ENCODE measurements around the gene ADAM23.

The ADAM23 gene

GRCh38 chr2:206533977-206534376 is 90.6 kb downstream of the ADAM23 start:
- no peaks in the 10 kb centered on the region for H3K9me3 ChIP-seq (ENCODE audit: insufficient read depth, low read depth, low read length)
- no CpG with 5 or more reads among the region's 1 CpG for WGBS
- no peaks in the 10 kb centered on the region for H3K36me3 ChIP-seq (ENCODE audit: insufficient read depth, low read length)
- H3K4me1 ChIP-seq (ENCODE audit: insufficient read depth, low read length), result peaks cover 3% of the 10 kb centered on the region
- no peak overlapping the region for H3K27ac ChIP-seq (ENCODE audit: low read depth, low read length)
- no peaks in the 10 kb centered on the region for H3K27me3 ChIP-seq (ENCODE audit: insufficient read depth, low read length)
- no peak overlapping the region for H3K4me3 ChIP-seq (ENCODE audit: low read length)
- H3K9ac ChIP-seq (ENCODE audit: low read depth, low read length), result no peak overlapping the region

- WGBS, result 91% methylated on average over 3 of the region's 4 CpGs
- Histone ChIP-seq H3K4me3 (ENCODE audit: low read length) (no peak overlapping the region), H3K4me1 (ENCODE audit: insufficient read depth, low read length) (no peaks in the 10 kb centered on the region; the same call in 1 of the 2 replicates), H3K9ac (ENCODE audit: low read depth, low read length) (no peak overlapping the region), H3K27me3 (ENCODE audit: insufficient read depth, low read length) (no peaks in the 10 kb centered on the region), H3K9me3 (ENCODE audit: insufficient read depth, low read depth, low read length) (no peaks in the 10 kb centered on the region), H3K36me3 (ENCODE audit: insufficient read depth, low read length) (no peaks in the 10 kb centered on the region), H3K27ac (ENCODE audit: low read depth, low read length) (no peak overlapping the region)
These were observed 92.1 kb downstream of the ADAM23 start for GRCh38 chr2:206535260-206535986.

GRCh38 chr2:206540757-206541156 is 97.4 kb downstream of the ADAM23 start:
- Histone ChIP-seq H3K9me3 (ENCODE audit: insufficient read depth, low read depth, low read length) (no peaks in the 10 kb centered on the region), H3K4me1 (ENCODE audit: insufficient read depth, low read length) (no peaks in the 10 kb centered on the region), H3K27ac (ENCODE audit: low read depth, low read length) (no peak overlapping the region), H3K36me3 (ENCODE audit: insufficient read depth, low read length) (no peaks in the 10 kb centered on the region), H3K4me3 (ENCODE audit: low read length) (no peak overlapping the region), H3K27me3 (ENCODE audit: insufficient read depth, low read length) (no peaks in the 10 kb centered on the region), H3K9ac (ENCODE audit: low read depth, low read length) (no peak overlapping the region)
- WGBS, result 97% methylated on average over 4 of the region's 4 CpGs

GRCh38 chr2:206543073-206543472 is 99.7 kb downstream of the ADAM23 start:
- Histone ChIP-seq H3K27ac (ENCODE audit: low read depth, low read length) (no peak overlapping the region), H3K9ac (ENCODE audit: low read depth, low read length) (no peak overlapping the region), H3K4me3 (ENCODE audit: low read length) (no peak overlapping the region), H3K4me1 (ENCODE audit: insufficient read depth, low read length) (no peaks in the 10 kb centered on the region), H3K9me3 (ENCODE audit: insufficient read depth, low read depth, low read length) (no peaks in the 10 kb centered on the region), H3K27me3 (ENCODE audit: insufficient read depth, low read length) (no peaks in the 10 kb centered on the region), H3K36me3 (ENCODE audit: insufficient read depth, low read length) (no peaks in the 10 kb centered on the region)
- 84% methylated on average over 2 of the region's 2 CpGs for WGBS

- Histone ChIP-seq H3K4me3 (ENCODE audit: low read length) (no peak overlapping the region), H3K4me1 (ENCODE audit: insufficient read depth, low read length) (no peaks in the 10 kb centered on the region), H3K27me3 (ENCODE audit: insufficient read depth, low read length) (no peaks in the 10 kb centered on the region), H3K9me3 (ENCODE audit: insufficient read depth, low read depth, low read length) (no peaks in the 10 kb centered on the region), H3K36me3 (ENCODE audit: insufficient read depth, low read length) (no peaks in the 10 kb centered on the region), H3K9ac (ENCODE audit: low read depth, low read length) (no peak overlapping the region), H3K27ac (ENCODE audit: low read depth, low read length) (no peak overlapping the region)
- 95% methylated on average over 4 of the region's 5 CpGs for WGBS
These were observed 105.1 kb downstream of the ADAM23 start for GRCh38 chr2:206548383-206548782.

- no peaks in the 10 kb centered on the region for H3K4me1 ChIP-seq (ENCODE audit: insufficient read depth, low read length)
- H3K9me3 ChIP-seq (ENCODE audit: insufficient read depth, low read depth, low read length), result no peaks in the 10 kb centered on the region
- H3K9ac ChIP-seq (ENCODE audit: low read depth, low read length), result no peak overlapping the region
- H3K36me3 ChIP-seq (ENCODE audit: insufficient read depth, low read length), result no peaks in the 10 kb centered on the region
- H3K4me3 ChIP-seq (ENCODE audit: low read length), result no peak overlapping the region
- no peak overlapping the region for H3K27ac ChIP-seq (ENCODE audit: low read depth, low read length)
- no peaks in the 10 kb centered on the region for H3K27me3 ChIP-seq (ENCODE audit: insufficient read depth, low read length)
These were observed 112.4 kb downstream of the ADAM23 start for GRCh38 chr2:206555721-206556120.

GRCh38 chr2:206556357-206556949 is 113.1 kb downstream of the ADAM23 start:
- H3K9me3 ChIP-seq (ENCODE audit: insufficient read depth, low read depth, low read length), result no peaks in the 10 kb centered on the region
- no peak overlapping the region for H3K9ac ChIP-seq (ENCODE audit: low read depth, low read length)
- H3K4me1 ChIP-seq (ENCODE audit: insufficient read depth, low read length), result no peaks in the 10 kb centered on the region
- 86% methylated on average over 5 of the region's 5 CpGs for WGBS
- no peak overlapping the region for H3K4me3 ChIP-seq (ENCODE audit: low read length)
- no peak overlapping the region for H3K27ac ChIP-seq (ENCODE audit: low read depth, low read length)
- H3K36me3 ChIP-seq (ENCODE audit: insufficient read depth, low read length), result no peaks in the 10 kb centered on the region
- no peaks in the 10 kb centered on the region for H3K27me3 ChIP-seq (ENCODE audit: insufficient read depth, low read length)

- no peaks in the 10 kb centered on the region for H3K9me3 ChIP-seq (ENCODE audit: insufficient read depth, low read depth, low read length)
- H3K36me3 ChIP-seq (ENCODE audit: insufficient read depth, low read length), result no peaks in the 10 kb centered on the region
- H3K27me3 ChIP-seq (ENCODE audit: insufficient read depth, low read length), result no peaks in the 10 kb centered on the region
- no peaks in the 10 kb centered on the region for H3K4me1 ChIP-seq (ENCODE audit: insufficient read depth, low read length)
- 98% methylated on average over 4 of the region's 4 CpGs for WGBS
- H3K27ac ChIP-seq (ENCODE audit: low read depth, low read length), result no peak overlapping the region
- H3K4me3 ChIP-seq (ENCODE audit: low read length), result no peak overlapping the region
- no peak overlapping the region for H3K9ac ChIP-seq (ENCODE audit: low read depth, low read length)
These were observed 114.0 kb downstream of the ADAM23 start for GRCh38 chr2:206557321-206557720.

- Histone ChIP-seq H3K4me1 (ENCODE audit: insufficient read depth, low read length) (no peaks in the 10 kb centered on the region), H3K36me3 (ENCODE audit: insufficient read depth, low read length) (no peaks in the 10 kb centered on the region), H3K9me3 (ENCODE audit: insufficient read depth, low read depth, low read length) (no peaks in the 10 kb centered on the region), H3K27me3 (ENCODE audit: insufficient read depth, low read length) (no peaks in the 10 kb centered on the region), H3K9ac (ENCODE audit: low read depth, low read length) (no peak overlapping the region), H3K27ac (ENCODE audit: low read depth, low read length) (no peak overlapping the region), H3K4me3 (ENCODE audit: low read length) (no peak overlapping the region)
- 100% methylated on average over 2 of the region's 2 CpGs for WGBS
These were observed 115.2 kb downstream of the ADAM23 start for GRCh38 chr2:206558492-206558891.

GRCh38 chr2:206561962-206562361 is 118.6 kb downstream of the ADAM23 start:
- Histone ChIP-seq H3K4me1 (ENCODE audit: insufficient read depth, low read length) (no peaks in the 10 kb centered on the region), H3K36me3 (ENCODE audit: insufficient read depth, low read length) (no peaks in the 10 kb centered on the region), H3K9me3 (ENCODE audit: insufficient read depth, low read depth, low read length) (no peaks in the 10 kb centered on the region), H3K9ac (ENCODE audit: low read depth, low read length) (no peak overlapping the region), H3K4me3 (ENCODE audit: low read length) (no peak overlapping the region), H3K27me3 (ENCODE audit: insufficient read depth, low read length) (no peaks in the 10 kb centered on the region), H3K27ac (ENCODE audit: low read depth, low read length) (no peak overlapping the region)
- 92% methylated on average over 1 of the region's 1 CpG for WGBS

- Histone ChIP-seq H3K4me3 (ENCODE audit: low read length) (no peak overlapping the region), H3K9ac (ENCODE audit: low read depth, low read length) (no peak overlapping the region), H3K27me3 (ENCODE audit: insufficient read depth, low read length) (no peaks in the 10 kb centered on the region), H3K36me3 (ENCODE audit: insufficient read depth, low read length) (0 out of 2 replicates have a peak, but pooled peaks cover 3% of the 10 kb centered on the region), H3K9me3 (ENCODE audit: insufficient read depth, low read depth, low read length) (no peaks in the 10 kb centered on the region), H3K27ac (ENCODE audit: low read depth, low read length) (no peak overlapping the region), H3K4me1 (ENCODE audit: insufficient read depth, low read length) (no peaks in the 10 kb centered on the region)
- WGBS, result 84% methylated on average over 2 of the region's 2 CpGs
These were observed 119.0 kb downstream of the ADAM23 start for GRCh38 chr2:206562375-206562774.

All from HUES64 (cell line).